Measurements from ENCODE around the gene LAMC3. TPM values are rescaled to one million over a fixed set of nuclear protein-coding genes. Genes with fewer than 3 reads are reported as not detected.

The LAMC3 gene
- total and polyA plus RNA-seq, 9 of the 15 experiments (the other 6 are each of a cell fraction or from before 2014, with no cell fraction given): 0.10 TPM; not detected in 8

DNA sequence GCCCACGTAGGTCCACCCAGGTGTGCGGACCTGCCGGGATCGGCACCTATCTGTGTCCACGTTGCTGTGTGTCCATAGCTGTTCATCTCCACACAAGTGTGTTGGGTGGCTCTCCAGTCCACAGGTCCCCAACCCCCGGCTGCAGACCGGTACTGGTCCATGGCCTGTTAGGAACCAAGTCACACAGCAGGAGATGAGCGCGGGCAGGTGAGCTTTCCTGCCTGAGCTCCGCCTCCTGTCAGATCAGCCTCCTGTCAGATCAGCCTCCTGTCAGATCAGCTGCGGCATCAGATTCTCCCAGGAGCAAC is 18.9 kb downstream of the LAMC3 start:
- H3K36me3 ChIP-seq (ENCODE audit: control insufficient read depth, insufficient read depth, low read length): no peaks in the 10 kb centered on the region
- ChIA-PET POLR2A (interaction anchor here (0.5 to 99.3 kb wide), 15 partner anchors 9 to 232 kb away, joined by 3 to 3336 read pairs (median 5); partner anchors contain the start of genes AIF1L and NUP214), CTCF (ENCODE audit: low intra/inter-chr PET ratio) (no interaction called here)
- peak overlapping the region in 1 of 2 experiments; percentile 1; a peak in 1 of 4 replicates for H3K9ac ChIP-seq (ENCODE audit: insufficient read depth in 1 of 2, low read depth in 2 of 2, low read length in 2 of 2)
- intact Hi-C loops (cut with micrococcal nuclease): no loop called here
- TF ChIP-seq ARID1B (IDR thresholded peaks at IDR 0.05): no peak
- TF ChIP-seq SREBF1 (IDR thresholded peaks at IDR 0.05; ENCODE audit: borderline replicate concordance, low read depth, low read length): no peak
- TF ChIP-seq, protein P1, sequence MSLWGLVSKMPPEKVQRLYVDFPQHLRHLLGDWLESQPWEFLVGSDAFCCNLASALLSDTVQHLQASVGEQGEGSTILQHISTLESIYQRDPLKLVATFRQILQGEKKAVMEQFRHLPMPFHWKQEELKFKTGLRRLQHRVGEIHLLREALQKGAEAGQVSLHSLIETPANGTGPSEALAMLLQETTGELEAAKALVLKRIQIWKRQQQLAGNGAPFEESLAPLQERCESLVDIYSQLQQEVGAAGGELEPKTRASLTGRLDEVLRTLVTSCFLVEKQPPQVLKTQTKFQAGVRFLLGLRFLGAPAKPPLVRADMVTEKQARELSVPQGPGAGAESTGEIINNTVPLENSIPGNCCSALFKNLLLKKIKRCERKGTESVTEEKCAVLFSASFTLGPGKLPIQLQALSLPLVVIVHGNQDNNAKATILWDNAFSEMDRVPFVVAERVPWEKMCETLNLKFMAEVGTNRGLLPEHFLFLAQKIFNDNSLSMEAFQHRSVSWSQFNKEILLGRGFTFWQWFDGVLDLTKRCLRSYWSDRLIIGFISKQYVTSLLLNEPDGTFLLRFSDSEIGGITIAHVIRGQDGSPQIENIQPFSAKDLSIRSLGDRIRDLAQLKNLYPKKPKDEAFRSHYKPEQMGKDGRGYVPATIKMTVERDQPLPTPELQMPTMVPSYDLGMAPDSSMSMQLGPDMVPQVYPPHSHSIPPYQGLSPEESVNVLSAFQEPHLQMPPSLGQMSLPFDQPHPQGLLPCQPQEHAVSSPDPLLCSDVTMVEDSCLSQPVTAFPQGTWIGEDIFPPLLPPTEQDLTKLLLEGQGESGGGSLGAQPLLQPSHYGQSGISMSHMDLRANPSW (CRISPR knock-in tag; IDR thresholded peaks at IDR 0.05): peak; percentile 96; the same call in 1 of the 2 replicates
- TF ChIP-seq, protein P2, sequence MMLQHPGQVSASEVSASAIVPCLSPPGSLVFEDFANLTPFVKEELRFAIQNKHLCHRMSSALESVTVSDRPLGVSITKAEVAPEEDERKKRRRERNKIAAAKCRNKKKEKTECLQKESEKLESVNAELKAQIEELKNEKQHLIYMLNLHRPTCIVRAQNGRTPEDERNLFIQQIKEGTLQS (IDR thresholded peaks at IDR 0.05): no peak
- TF ChIP-seq, protein P2 (CRISPR knock-in tag; conservative IDR thresholded peaks at IDR 0.05): peak; percentile 55; the same call in 1 of the 2 replicates
- TF ChIP-seq, protein P3, sequence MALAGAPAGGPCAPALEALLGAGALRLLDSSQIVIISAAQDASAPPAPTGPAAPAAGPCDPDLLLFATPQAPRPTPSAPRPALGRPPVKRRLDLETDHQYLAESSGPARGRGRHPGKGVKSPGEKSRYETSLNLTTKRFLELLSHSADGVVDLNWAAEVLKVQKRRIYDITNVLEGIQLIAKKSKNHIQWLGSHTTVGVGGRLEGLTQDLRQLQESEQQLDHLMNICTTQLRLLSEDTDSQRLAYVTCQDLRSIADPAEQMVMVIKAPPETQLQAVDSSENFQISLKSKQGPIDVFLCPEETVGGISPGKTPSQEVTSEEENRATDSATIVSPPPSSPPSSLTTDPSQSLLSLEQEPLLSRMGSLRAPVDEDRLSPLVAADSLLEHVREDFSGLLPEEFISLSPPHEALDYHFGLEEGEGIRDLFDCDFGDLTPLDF (CRISPR knock-in tag; IDR thresholded peaks at IDR 0.05): peak; percentile 58; the same call in 1 of the 2 replicates
- TF ChIP-seq CBFB (CRISPR knock-in tag; IDR thresholded peaks at IDR 0.05): no peak
- TF ChIP-seq HNRNPUL1 (IDR thresholded peaks at IDR 0.05; ENCODE audit: low read length): no peak
- no peak for TF ChIP-seq MBD2 (IDR thresholded peaks at IDR 0.05; ENCODE audit: borderline replicate concordance, low read depth)
- no peaks in the 10 kb centered on the region for H3K9me3 ChIP-seq (replicated peaks; ENCODE audit: control insufficient read depth, insufficient read depth, low read depth, low read length)
- H3K4me2 ChIP-seq (ENCODE audit: insufficient read depth, low read length): no peak overlapping the region
- WGBS (ENCODE audit: insufficient coverage, low coverage, missing lambda C conversion rate): 4% methylated on average over 11 of the region's 11 CpGs
- H3K27ac ChIP-seq (ENCODE audit: extremely low read depth, low read depth, low read length): no peak overlapping the region
- ATAC-seq: no peak
- no peaks in the 10 kb centered on the region for H3K79me2 ChIP-seq (ENCODE audit: control insufficient read depth, insufficient read depth, low read length)
- no TSS peak for BruUV-seq (replicated peaks)
- H3K27me3 ChIP-seq (ENCODE audit: control insufficient read depth in 2 of 2, insufficient read depth in 2 of 2, low read length in 2 of 2): peaks cover 92 to 96% of the 10 kb centered on the region in 2 experiments
- H4K20me1 ChIP-seq (replicated peaks; ENCODE audit: control insufficient read depth, insufficient read depth, low read length): peaks cover 75% of the 10 kb centered on the region
- no peak for FAIRE-seq
- in situ Hi-C loops (cut with MboI): no loop called here
- H3K9me1 ChIP-seq (ENCODE audit: control insufficient read depth, insufficient read depth, low read length): peaks cover 10% of the 10 kb centered on the region
- no peak overlapping the region for H3K4me3 ChIP-seq
- peaks cover 0 to 18% of the 10 kb centered on the region in 2 experiments; a peak in 3 of 5 replicates for H3K4me1 ChIP-seq (replicated peaks in 1 of 2; ENCODE audit: control insufficient read depth in 2 of 2, insufficient read depth in 2 of 2, low read length in 2 of 2)
- DNase-seq (ENCODE audit: extremely low read depth in 1 of 4, low spot score in 3 of 4): peak in 2 of 4 experiments; percentile 62 to 68
- H2AFZ ChIP-seq (ENCODE audit: low read depth, low read length): no peak overlapping the region

All from K562 (cell line).